Heart right ventricle (tissue), 16 donors: ENCODE measurements around the gene ANKRD22. TPM values are rescaled to one million over a fixed set of nuclear protein-coding genes. Genes with fewer than 3 reads are reported as not detected.

Experiments
- ATAC-seq, 8 donors: fragments of 200-7000 bp; cut with Tn5 transposase; one replicate each; pipeline ENCODE4 v1.9.1; 2020; ENCODE audit warnings: mild to moderate bottlenecking in 8 of 8, moderate library complexity in 8 of 8, moderate number of reproducible peaks in 1 of 8
- DNase-seq, 2 donors: peaks; one replicate each; pipeline ENCODE4 v3.0.0-alpha.2; 2020
- H3K27ac ChIP-seq, 10 donors: fragments of 200-600 bp; sonication (generic) in 2 of 10; one replicate each; pipeline versions ENCODE4 v1.5.0 to v1.8.0; 2020 to 2022; ENCODE audit warnings: mild to moderate bottlenecking in 3 of 10
- H3K27me3 ChIP-seq, 7 donors: fragments of 200-600 bp; one replicate each; pipeline ENCODE4 v1.8.0; 2021 to 2022; ENCODE audit warnings: mild to moderate bottlenecking in 2 of 7
- H3K36me3 ChIP-seq, 9 donors: fragments of 200-600 bp; sonication (generic) in 1 of 9; one replicate each; pipeline versions ENCODE4 v1.5.0 to v1.8.0; 2020 to 2022; ENCODE audit warnings: mild to moderate bottlenecking in 2 of 9
- H3K4me1 ChIP-seq, 9 donors: fragments of 200-600 bp; sonication (generic) in 1 of 9; one replicate each; pipeline versions ENCODE4 v1.5.0 to v1.8.0; 2020 to 2022; ENCODE audit warnings: mild to moderate bottlenecking in 4 of 9
- H3K4me3 ChIP-seq, 10 donors: fragments of 200-600 bp; sonication (generic) in 2 of 10; one replicate each; pipeline versions ENCODE4 v1.5.0 to v1.8.0; 2020 to 2022; ENCODE audit warnings: mild to moderate bottlenecking in 7 of 10, moderate library complexity in 2 of 10
- H3K9me3 ChIP-seq, 11 donors: fragments of 200-600 bp in 10 of 11; sonication (generic) in 2 of 11; one replicate each; pipeline versions ENCODE4 v1.5.0 to v1.8.0; 2013 to 2022; ENCODE audit warnings: mild to moderate bottlenecking in 2 of 11, control low read depth in 1 of 11, moderate library complexity in 1 of 11
- WGBS, 2 donors: extraction: QIAGEN DNeasy Blood & Tissue Kit; methylation state at CpG; one replicate each; pipeline ENCODE4 v1.1.7; 2013; ENCODE audit warnings: inconsistent platforms in 1 of 2; 5-methylcytosine and 5-hydroxymethylcytosine counted together
- intact Hi-C, 10 donors: fragments of 100-400 bp; cut with DNase I; formaldehyde crosslinking; loops; one replicate each; pipeline versions ENCODE4 v1.11.1 to v1.14.2; 2022
- polyA plus RNA-seq, 2 donors: library from polyadenylated mRNA; stranded (reverse); fragments of 200-250 nt; gene quantifications; one replicate each; pipeline ENCODE4 v1.2.3, GENCODE V29; 2013
- total RNA-seq, 10 donors: library from RNA; stranded (reverse); fragmentation: NEBNext Ultra II Directional in 3 of 10; extraction: Animal tissue kit (Norgen Biotek cat#: 25700) in 3 of 10; gene quantifications; one replicate each; pipeline versions ENCODE4 v1.2.1 to v1.2.4, GENCODE V29; 2021 to 2023
- TF ChIP-seq, protein P1 (sequence below), 9 donors: fragments of 200-600 bp; sonication (generic) in 2 of 9; IDR thresholded peaks; one replicate each; pipeline versions ENCODE4 v1.5.0 to v1.8.0; 2021 to 2022; ENCODE audit warnings: antibody characterized with exemption in 9 of 9, mild to moderate bottlenecking in 5 of 9, moderate library complexity in 1 of 9
- donor health status: Arrhythmogenic right ventricular cardiomyopathy.
- donor health status: ischemic (EF 13 %, LVEDD 7.1; RV severe dilation, severe dysfunction).
- donor health status: healthy with polysubstance abuse.
- donor health status: DM: no; HTN: yes; CAD: no.
- donor health status: DM: no; HTN: no; CAD: no.
- donor health status: ischemic (EF 25% LVEDD 6.9; RV normal size, moderate dysfunction).
- donor health status: ischemic (EF 25% LVEDD 5.7; RV mildly dilated, moderate dysfunction).
- donor health status: healthy.
- donor health status: DM: yes; HTN: yes; CAD: no.
- donor health status: Ischemic cardiomyopathy.
- donor health status: ischemic (EF 35%, LVEDD 5.7; RV mildly dilated, moderate dysfunction).
- donor health status: nonischemic (EF 11% LVEDD 7.7; RV severe dilation, severe dysfunction).
- donor health status: DM: yes; HTN: yes; CAD: no.
- donor health status: PGD.
- donor health status: ischemic (EF 29% LVEDD 5.4; RV normal size, mild dysfunction).
- donor health status: nonischemic (EF 23%, LVEDD 6.1; RV moderate dilation, normal function).

ANKRD22 gene
- total and polyA plus RNA-seq, 12 donors = 0.12 to 4.9 (median 0.15) TPM; not detected in 8

DNA sequence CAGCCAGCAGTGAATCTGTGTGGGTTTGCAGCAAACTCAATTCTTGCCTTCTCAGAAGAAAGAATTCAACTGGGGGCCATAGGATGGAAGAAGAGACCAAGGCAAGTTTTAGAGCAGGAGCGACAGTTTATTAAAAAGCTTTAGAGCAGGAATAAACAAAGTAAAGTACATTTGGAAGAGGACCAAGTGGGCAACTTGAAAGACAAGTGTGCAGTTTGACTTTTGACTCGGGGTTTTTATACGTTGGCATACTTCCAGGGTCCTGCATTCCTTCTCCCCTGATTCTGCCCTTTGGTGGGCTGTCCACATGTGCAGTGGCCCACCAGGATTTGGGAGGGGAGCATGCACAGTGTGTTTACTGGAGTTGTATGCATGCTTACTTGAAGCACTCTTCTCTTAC, 3.0 kb upstream of the ANKRD22 start:
- H3K36me3 ChIP-seq = no peaks in the 10 kb centered on the region
- peaks cover 0 to 55% (median 7%) of the 10 kb centered on the region in 9 donors for H3K4me1 ChIP-seq
- intact Hi-C loops = no loop called here
- H3K27ac ChIP-seq = no peak overlapping the region
- TF ChIP-seq, protein P1, sequence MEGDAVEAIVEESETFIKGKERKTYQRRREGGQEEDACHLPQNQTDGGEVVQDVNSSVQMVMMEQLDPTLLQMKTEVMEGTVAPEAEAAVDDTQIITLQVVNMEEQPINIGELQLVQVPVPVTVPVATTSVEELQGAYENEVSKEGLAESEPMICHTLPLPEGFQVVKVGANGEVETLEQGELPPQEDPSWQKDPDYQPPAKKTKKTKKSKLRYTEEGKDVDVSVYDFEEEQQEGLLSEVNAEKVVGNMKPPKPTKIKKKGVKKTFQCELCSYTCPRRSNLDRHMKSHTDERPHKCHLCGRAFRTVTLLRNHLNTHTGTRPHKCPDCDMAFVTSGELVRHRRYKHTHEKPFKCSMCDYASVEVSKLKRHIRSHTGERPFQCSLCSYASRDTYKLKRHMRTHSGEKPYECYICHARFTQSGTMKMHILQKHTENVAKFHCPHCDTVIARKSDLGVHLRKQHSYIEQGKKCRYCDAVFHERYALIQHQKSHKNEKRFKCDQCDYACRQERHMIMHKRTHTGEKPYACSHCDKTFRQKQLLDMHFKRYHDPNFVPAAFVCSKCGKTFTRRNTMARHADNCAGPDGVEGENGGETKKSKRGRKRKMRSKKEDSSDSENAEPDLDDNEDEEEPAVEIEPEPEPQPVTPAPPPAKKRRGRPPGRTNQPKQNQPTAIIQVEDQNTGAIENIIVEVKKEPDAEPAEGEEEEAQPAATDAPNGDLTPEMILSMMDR (IDR thresholded peaks at IDR 0.05) = no peak
- H3K27me3 ChIP-seq = no peaks in the 10 kb centered on the region
- no peak for ATAC-seq
- no peak overlapping the region for H3K4me3 ChIP-seq
- 54 to 58% methylated on average over 3 of the region's 3 CpGs for WGBS, 2 donors
- DNase-seq = no peak
- H3K9me3 ChIP-seq = no peaks in the 10 kb centered on the region

DNA sequence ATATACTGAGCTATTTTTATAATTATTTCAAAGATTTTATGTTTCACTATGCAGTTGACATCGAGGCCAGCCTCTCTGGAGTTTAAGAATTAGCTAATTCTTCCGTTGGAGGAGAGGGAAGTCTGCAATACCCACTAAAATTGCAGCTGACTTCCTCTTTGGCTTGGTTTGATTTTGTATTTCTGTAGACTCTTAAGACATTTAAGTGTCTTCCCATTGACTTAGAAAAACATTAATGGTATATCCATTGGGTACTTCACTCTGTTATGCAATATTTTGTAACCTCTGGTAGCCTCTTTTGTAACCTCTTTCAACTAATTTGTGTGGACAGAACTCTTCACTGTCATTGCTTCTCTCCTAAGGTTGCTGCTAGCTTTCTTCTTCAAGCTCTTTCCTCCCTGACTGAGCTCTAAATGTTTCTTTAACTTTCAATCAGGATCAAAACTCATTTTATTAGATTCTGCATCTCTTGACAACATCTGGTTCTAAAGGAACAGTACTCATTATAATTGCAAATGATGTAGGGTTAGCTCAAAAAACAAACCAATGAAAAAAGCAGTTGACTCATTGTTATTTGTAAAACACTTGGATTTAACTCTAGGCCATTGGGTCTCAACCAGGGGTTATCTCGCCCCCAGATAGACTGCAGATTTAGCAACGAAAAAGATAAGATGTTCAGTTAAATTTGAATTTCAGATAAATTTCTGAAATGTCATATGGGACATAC, 1.7 kb upstream of the ANKRD22 start:
- peak overlapping the region in 3 of 10 donors; percentile 11 to 37 (median 33) for H3K27ac ChIP-seq
- peak in 4 of 8 donors; percentile 38 to 47 (median 39) for ATAC-seq
- WGBS, 2 donors = 55% methylated on average over 4 of the region's 4 CpGs

DNA sequence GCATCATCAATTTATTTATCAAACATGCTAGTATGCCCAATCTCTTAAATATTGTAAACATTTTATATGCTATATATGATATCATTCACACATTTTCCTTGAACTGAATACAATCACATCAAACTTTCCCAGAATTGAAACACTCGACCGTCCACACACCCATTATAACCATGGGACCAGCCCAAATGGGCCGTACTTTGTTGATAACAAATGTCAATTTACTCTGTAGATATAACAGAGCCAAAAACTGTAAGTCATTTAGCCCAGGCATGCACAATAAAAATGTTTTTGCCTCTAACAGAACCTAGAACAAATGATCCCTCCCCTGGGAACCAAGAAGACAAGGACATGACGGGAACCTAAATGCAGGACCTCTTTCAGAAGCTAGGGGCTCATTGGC, 683 bp upstream of the ANKRD22 start:
- intact Hi-C loops = no loop called here
- H3K4me3 ChIP-seq = no peak overlapping the region
- 66 to 79% methylated on average over 4 of the region's 4 CpGs for WGBS, 2 donors
- ATAC-seq (no peak), DNase-seq (no peak)
- peaks cover 0 to 67% (median 5%) of the 10 kb centered on the region in 9 donors for H3K4me1 ChIP-seq
- no peaks in the 10 kb centered on the region for H3K9me3 ChIP-seq
- H3K36me3 ChIP-seq = no peaks in the 10 kb centered on the region
- H3K27me3 ChIP-seq = no peaks in the 10 kb centered on the region
- H3K27ac ChIP-seq = peak overlapping the region in 2 of 10 donors; percentile 11 to 37
- TF ChIP-seq, protein P1 (IDR thresholded peaks at IDR 0.05) = no peak

More for the DNA sequence above, 1.7 kb upstream of the ANKRD22 start:
- Histone ChIP-seq H3K9me3 (no peaks in the 10 kb centered on the region), H3K4me1 (peaks cover 0 to 59% (median 6%) of the 10 kb centered on the region in 9 donors), H3K4me3 (no peak overlapping the region), H3K27me3 (no peaks in the 10 kb centered on the region), H3K36me3 (no peaks in the 10 kb centered on the region)
- no peak for DNase-seq
- intact Hi-C loops = no loop called here
- TF ChIP-seq, protein P1 (IDR thresholded peaks at IDR 0.05) = no peak

DNA sequence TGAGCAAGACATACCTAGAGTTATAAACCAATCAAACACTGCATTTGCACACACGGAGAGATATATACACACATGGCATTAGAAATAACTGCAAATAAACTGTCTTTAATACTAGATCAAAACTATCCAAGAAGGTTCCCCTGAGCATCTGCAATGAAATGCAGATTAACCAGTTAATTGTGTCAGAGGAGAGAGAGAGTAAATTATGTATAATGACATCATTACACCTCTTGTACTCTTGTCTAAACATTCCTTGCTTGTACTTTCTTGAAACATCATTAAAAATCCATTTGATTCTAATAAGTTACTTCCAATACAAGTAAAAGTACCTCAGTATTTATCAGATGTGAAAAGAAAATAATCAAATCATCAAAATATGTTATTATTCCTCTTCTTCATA, 932 bp downstream of the ANKRD22 start:
- no peak for DNase-seq
- H3K4me3 ChIP-seq = peak overlapping the region in 1 of 10 donors; percentile 23
- WGBS, 2 donors = 85 to 91% methylated on average over 1 of the region's 1 CpG

More for the DNA sequence above, 932 bp downstream of the ANKRD22 start:
- no peak for ATAC-seq
- no peaks in the 10 kb centered on the region for H3K27me3 ChIP-seq
- peaks cover 0 to 70% (median 5%) of the 10 kb centered on the region in 9 donors for H3K4me1 ChIP-seq
- no peak overlapping the region for H3K27ac ChIP-seq
- intact Hi-C loops = no loop called here
- no peaks in the 10 kb centered on the region for H3K36me3 ChIP-seq
- TF ChIP-seq, protein P1 (IDR thresholded peaks at IDR 0.05) = no peak
- peaks cover 0 to 5% (median 0%) of the 10 kb centered on the region in 11 donors for H3K9me3 ChIP-seq
